Stimulated activated CD8-positive, alpha-beta memory T cell treated with anti-CD3 and anti-CD28 coated beads, Interleukin-12 subunit alpha, Interleukin-12 subunit beta, amount 100 ng/mL, for 4 hours (primary cell): ENCODE data around the gene TEX29.

Experiments
- DNase-seq: peaks from one replicate; pipeline ENCODE4 v3.0.0-alpha.2; 2020; ENCODE audit warnings: low read depth

Gene TEX29

GRCh38 chr13:111291908-111292307, 28.5 kb upstream of the TEX29 start:
- no peak for DNase-seq

- DNase-seq: no peak
Observed at GRCh38 chr13:111292710-111293485, 27.5 kb upstream of the TEX29 start.

- DNase-seq: no peak
Observed at GRCh38 chr13:111295886-111296285, 24.6 kb upstream of the TEX29 start.

GRCh38 chr13:111296417-111296816, 24.0 kb upstream of the TEX29 start:
- no peak for DNase-seq

GRCh38 chr13:111298214-111298975, 22.0 kb upstream of the TEX29 start:
- DNase-seq: no peak

GRCh38 chr13:111302045-111302726, 18.3 kb upstream of the TEX29 start:
- DNase-seq: no peak

GRCh38 chr13:111303559-111303958, 16.9 kb upstream of the TEX29 start:
- DNase-seq: no peak

- DNase-seq: no peak
Observed at GRCh38 chr13:111304041-111304544, 16.3 kb upstream of the TEX29 start.

- no peak for DNase-seq
Observed at GRCh38 chr13:111304603-111305289, 15.7 kb upstream of the TEX29 start.

GRCh38 chr13:111312944-111313590, 7.4 kb upstream of the TEX29 start:
- no peak for DNase-seq

- no peak for DNase-seq
Observed at GRCh38 chr13:111313911-111314425, 6.5 kb upstream of the TEX29 start.

GRCh38 chr13:111314852-111315251, 5.6 kb upstream of the TEX29 start:
- DNase-seq: no peak

- no peak for DNase-seq
Observed at GRCh38 chr13:111315347-111315995, 5.0 kb upstream of the TEX29 start.

- DNase-seq: no peak
Observed at GRCh38 chr13:111316161-111316730, 4.2 kb upstream of the TEX29 start.

GRCh38 chr13:111317042-111317550, 3.3 kb upstream of the TEX29 start:
- no peak for DNase-seq

- no peak for DNase-seq
Observed at GRCh38 chr13:111317571-111318345, 2.7 kb upstream of the TEX29 start.

- no peak for DNase-seq
Observed at GRCh38 chr13:111318386-111318785, 2.1 kb upstream of the TEX29 start.

- DNase-seq: no peak
Observed at GRCh38 chr13:111319521-111319920, 921 bp upstream of the TEX29 start.
